ENCODE results near the gene MGMT. TPM values are rescaled to one million over a fixed set of nuclear protein-coding genes. Genes with fewer than 3 reads are reported as not detected.

Gene MGMT
- total and polyA plus RNA-seq, 9 of the 15 experiments (the other 6 are each of a cell fraction or from before 2014, with no cell fraction given) = 0.03 to 0.29 (median 0.11) TPM; not detected in 4

DNA sequence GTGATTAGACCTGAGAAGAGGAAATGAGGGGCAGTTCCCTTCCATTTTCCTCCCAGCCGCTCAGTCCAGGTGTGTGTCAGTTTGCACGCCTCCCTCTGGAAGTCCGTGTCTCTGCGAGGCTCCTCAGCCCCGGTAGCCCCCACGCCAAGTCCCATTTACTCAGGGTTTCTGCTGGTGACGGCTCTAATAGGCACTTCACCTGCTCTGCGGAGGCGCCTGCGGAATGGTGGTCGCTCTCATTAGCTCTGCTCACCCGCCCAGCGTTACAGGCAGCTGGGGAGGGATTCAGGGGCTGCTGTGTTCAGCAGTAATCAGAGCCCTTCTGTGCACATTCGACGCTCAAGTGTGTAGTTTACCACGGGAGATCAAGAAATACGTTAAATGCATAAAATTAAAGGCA lies 179.9 kb downstream of the MGMT start (continued):
- TF ChIP-seq NFIC (IDR thresholded peaks at IDR 0.05) (no peak), TGIF2 (CRISPR knock-in tag; IDR thresholded peaks at IDR 0.05) (no peak), ZSCAN32 (CRISPR knock-in tag; IDR thresholded peaks at IDR 0.05) (no peak), COPS2 (conservative IDR thresholded peaks at IDR 0.05) (no peak), SMC3 (conservative IDR thresholded peaks at IDR 0.05; ENCODE audit: insufficient read depth, low read depth, low read length) (no peak), NBN (IDR thresholded peaks at IDR 0.05; ENCODE audit: low read depth) (no peak)
- TF ChIP-seq, protein P1, sequence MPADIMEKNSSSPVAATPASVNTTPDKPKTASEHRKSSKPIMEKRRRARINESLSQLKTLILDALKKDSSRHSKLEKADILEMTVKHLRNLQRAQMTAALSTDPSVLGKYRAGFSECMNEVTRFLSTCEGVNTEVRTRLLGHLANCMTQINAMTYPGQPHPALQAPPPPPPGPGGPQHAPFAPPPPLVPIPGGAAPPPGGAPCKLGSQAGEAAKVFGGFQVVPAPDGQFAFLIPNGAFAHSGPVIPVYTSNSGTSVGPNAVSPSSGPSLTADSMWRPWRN (IDR thresholded peaks at IDR 0.05; ENCODE audit: low read depth) = no peak

DNA sequence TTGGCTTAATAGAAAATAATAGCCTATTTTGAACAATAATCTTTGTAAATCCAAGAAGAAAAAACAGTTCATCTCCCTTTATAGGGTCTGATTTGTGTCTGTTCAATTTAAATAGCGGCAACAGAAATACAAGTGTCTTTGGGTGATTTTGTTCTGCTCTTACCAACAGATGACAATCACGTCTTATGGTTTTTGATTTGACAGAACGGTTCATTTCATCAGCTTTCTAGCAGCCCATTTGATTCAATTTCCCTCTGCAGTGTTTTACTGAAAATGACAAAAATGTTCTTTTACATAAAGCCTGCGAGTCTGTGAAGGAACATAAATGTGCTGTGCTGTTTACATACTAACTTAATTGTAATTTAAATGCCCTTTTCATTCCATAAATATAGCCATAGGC lies 180.5 kb downstream of the MGMT start:
- intact Hi-C loops (cut with micrococcal nuclease) = no loop called here
- H3K9ac ChIP-seq (ENCODE audit: insufficient read depth in 1 of 2, low read depth in 2 of 2, low read length in 2 of 2) = no peak overlapping the region
- DNase-seq (ENCODE audit: extremely low read depth in 1 of 4, low spot score in 3 of 4) (no peak), FAIRE-seq (no peak), ATAC-seq (no peak)
- H3K4me1 ChIP-seq (replicated peaks in 1 of 2; ENCODE audit: control insufficient read depth in 2 of 2, insufficient read depth in 2 of 2, low read length in 2 of 2) = no peaks in the 10 kb centered on the region
- WGBS (ENCODE audit: insufficient coverage, low coverage, missing lambda C conversion rate) = 1% methylated on average over 4 of the region's 4 CpGs
- BruUV-seq (replicated peaks) = no TSS peak
- in situ Hi-C loops (cut with MboI) = no loop called here
- no peaks in the 10 kb centered on the region for H3K79me2 ChIP-seq (ENCODE audit: control insufficient read depth, insufficient read depth, low read length)
- ChIA-PET CTCF (ENCODE audit: low intra/inter-chr PET ratio) (no interaction called here), POLR2A (no interaction called here)
- no peaks in the 10 kb centered on the region for H3K9me3 ChIP-seq (replicated peaks; ENCODE audit: control insufficient read depth, insufficient read depth, low read depth, low read length)
- peaks cover 0 to 44% of the 10 kb centered on the region in 2 experiments; a peak in 2 of 5 replicates for H3K27me3 ChIP-seq (ENCODE audit: control insufficient read depth in 2 of 2, insufficient read depth in 2 of 2, low read length in 2 of 2)
- H2AFZ ChIP-seq (ENCODE audit: low read depth, low read length) = no peak overlapping the region
- H3K36me3 ChIP-seq (ENCODE audit: control insufficient read depth, insufficient read depth, low read length) = no peaks in the 10 kb centered on the region
- no peaks in the 10 kb centered on the region for H4K20me1 ChIP-seq (replicated peaks; ENCODE audit: control insufficient read depth, insufficient read depth, low read length)
- H3K9me1 ChIP-seq (ENCODE audit: control insufficient read depth, insufficient read depth, low read length) = no peaks in the 10 kb centered on the region
- H3K4me3 ChIP-seq = no peak overlapping the region
- no peak overlapping the region for H3K4me2 ChIP-seq (ENCODE audit: insufficient read depth, low read length)
- no peak overlapping the region for H3K27ac ChIP-seq (ENCODE audit: extremely low read depth, low read depth, low read length)
- TF ChIP-seq RHOXF2B (CRISPR knock-in tag; conservative IDR thresholded peaks at IDR 0.05) = no peak
- TF ChIP-seq, protein P2, sequence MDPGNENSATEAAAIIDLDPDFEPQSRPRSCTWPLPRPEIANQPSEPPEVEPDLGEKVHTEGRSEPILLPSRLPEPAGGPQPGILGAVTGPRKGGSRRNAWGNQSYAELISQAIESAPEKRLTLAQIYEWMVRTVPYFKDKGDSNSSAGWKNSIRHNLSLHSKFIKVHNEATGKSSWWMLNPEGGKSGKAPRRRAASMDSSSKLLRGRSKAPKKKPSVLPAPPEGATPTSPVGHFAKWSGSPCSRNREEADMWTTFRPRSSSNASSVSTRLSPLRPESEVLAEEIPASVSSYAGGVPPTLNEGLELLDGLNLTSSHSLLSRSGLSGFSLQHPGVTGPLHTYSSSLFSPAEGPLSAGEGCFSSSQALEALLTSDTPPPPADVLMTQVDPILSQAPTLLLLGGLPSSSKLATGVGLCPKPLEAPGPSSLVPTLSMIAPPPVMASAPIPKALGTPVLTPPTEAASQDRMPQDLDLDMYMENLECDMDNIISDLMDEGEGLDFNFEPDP (CRISPR knock-in tag; IDR thresholded peaks at IDR 0.05) = no peak
- TF ChIP-seq EZH2 (IDR thresholded peaks at IDR 0.05; ENCODE audit: borderline replicate concordance, low read depth, low read length) = no peak
- no peak for TF ChIP-seq SMARCA4 (IDR thresholded peaks at IDR 0.05)
- TF ChIP-seq TEAD2 (tag; IDR thresholded peaks at IDR 0.05) = no peak
- TF ChIP-seq ZNF586 (CRISPR knock-in tag; conservative IDR thresholded peaks at IDR 0.05) = no peak
- no peak for TF ChIP-seq TOE1 (IDR thresholded peaks at IDR 0.05; ENCODE audit: borderline replicate concordance)
- no peak for TF ChIP-seq TOE1 (CRISPR knock-in tag; IDR thresholded peaks at IDR 0.05; ENCODE audit: borderline replicate concordance, low read depth)
- no peak for TF ChIP-seq GABPB1 (CRISPR knock-in tag; IDR thresholded peaks at IDR 0.05)

Data from K562 (cell line).